HepG2 (cell line): ENCODE results near the gene MCM3AP. TPM values are rescaled to one million over a fixed set of nuclear protein-coding genes. Genes with fewer than 3 reads are reported as not detected.

ENCODE experiments used
- CCDC6 ChIP-seq: sonication (generic); formaldehyde crosslinking; IDR thresholded peaks from 2 replicates; pipeline ENCODE4 v1.8.1; 2022; ENCODE audit warnings: mild to moderate bottlenecking, missing genetic modification reagents, moderate library complexity
- CEBPG ChIP-seq: IDR thresholded peaks from 2 replicates; pipeline ENCODE4 v1.6.1; 2016
- GABPB1 ChIP-seq: IDR thresholded peaks from 2 replicates; pipeline ENCODE4 v1.6.1; 2016; ENCODE audit warnings: mild to moderate bottlenecking, missing genetic modification reagents, moderate library complexity, missing compliant biosample characterization
- MZF1 ChIP-seq: sonication (generic); formaldehyde crosslinking; IDR thresholded peaks from 2 replicates; pipeline ENCODE4 v1.8.1; 2023; ENCODE audit warnings: mild to moderate bottlenecking, missing genetic modification reagents, borderline replicate concordance
- POLR2AphosphoS2 ChIP-seq: IDR thresholded peaks from 2 replicates; pipeline ENCODE4 v1.6.1; 2011; ENCODE audit warnings: low read depth, low read length, improper control_type of control experiment
- RAD21 ChIP-seq: fragments of 450-650 bp; formaldehyde crosslinking; IDR thresholded peaks from 2 replicates; pipeline ENCODE4 v1.5.0; 2020; ENCODE audit warnings: mild to moderate bottlenecking
- RARA ChIP-seq: IDR thresholded peaks from 2 replicates; pipeline ENCODE4 v1.6.1; 2016; ENCODE audit warnings: missing genetic modification reagents, missing compliant biosample characterization
- RELA ChIP-seq: sonication (generic); formaldehyde crosslinking; IDR thresholded peaks from 2 replicates; pipeline ENCODE4 v1.4.0; 2020; ENCODE audit warnings: missing genetic modification reagents
- SOX13 ChIP-seq, 3 experiments: fragments of 450-650 bp in 1 of 3; sonication (generic) in 1 of 3; formaldehyde crosslinking in 1 of 3; IDR thresholded peaks in 2 of 3; conservative IDR thresholded peaks in 1 of 3; 2 replicates each; pipeline versions ENCODE4 v1.5.0 to v1.6.1; 2016 to 2020; ENCODE audit warnings: antibody characterized with exemption in 1 of 3, mild to moderate bottlenecking in 1 of 3, missing compliant biosample characterization in 1 of 3, missing genetic modification reagents in 1 of 3, moderate library complexity in 1 of 3
- SRF ChIP-seq: IDR thresholded peaks from 2 replicates; pipeline ENCODE4 v1.6.1; 2011; ENCODE audit warnings: mild to moderate bottlenecking, low read depth, low read length, moderate library complexity
- TGIF2 ChIP-seq: IDR thresholded peaks from 2 replicates; pipeline ENCODE4 v1.6.1; 2016; ENCODE audit warnings: control low read depth, missing compliant biosample characterization
- ZBTB42 ChIP-seq: sonication (generic); formaldehyde crosslinking; IDR thresholded peaks from 2 replicates; pipeline ENCODE4 v1.5.0; 2020; ENCODE audit warnings: mild to moderate bottlenecking, missing genetic modification reagents
- ZNF24 ChIP-seq: fragments of 450-650 bp; IDR thresholded peaks from 2 replicates; pipeline ENCODE4 v1.6.1; 2017; ENCODE audit warnings: antibody characterized with exemption, mild to moderate bottlenecking
- ZNF577 ChIP-seq: sonication (generic); formaldehyde crosslinking; IDR thresholded peaks from 2 replicates; pipeline ENCODE4 v1.4.0; 2020; ENCODE audit warnings: mild to moderate bottlenecking, low read depth, missing genetic modification reagents, borderline replicate concordance
- ZNF616 ChIP-seq: sonication (generic); formaldehyde crosslinking; IDR thresholded peaks from 2 replicates; pipeline ENCODE4 v1.5.0; 2020; ENCODE audit warnings: low read depth, mild to moderate bottlenecking, missing genetic modification reagents
- ZNF713 ChIP-seq: sonication (generic); formaldehyde crosslinking; IDR thresholded peaks from 2 replicates; pipeline ENCODE4 v1.4.0; 2020; ENCODE audit warnings: mild to moderate bottlenecking, missing genetic modification reagents
- ZNF720 ChIP-seq: sonication (generic); formaldehyde crosslinking; IDR thresholded peaks from 2 replicates; pipeline ENCODE4 v1.4.0; 2020; ENCODE audit warnings: missing genetic modification reagents
- ZNF782 ChIP-seq: sonication (generic); formaldehyde crosslinking; IDR thresholded peaks from 2 replicates; pipeline ENCODE4 v1.4.0; 2020; ENCODE audit warnings: missing genetic modification reagents, mild to moderate bottlenecking, borderline replicate concordance
- ZSCAN31 ChIP-seq: sonication (generic); formaldehyde crosslinking; IDR thresholded peaks from 2 replicates; pipeline ENCODE4 v1.5.0; 2020; ENCODE audit warnings: low read depth, mild to moderate bottlenecking, missing genetic modification reagents
- polyA plus RNA-seq, 8 experiments: library from polyadenylated mRNA; depleted of rRNA in 3 of 8; stranded (reverse) in 7 of 8; unstranded in 1 of 8; fragments of >200 nt; fragmentation: Illumina TruSeq in 4 of 8; extraction: Trizol in 4 of 8; gene quantifications; 2 replicates each; pipeline versions ENCODE4 v1.2.1 to v1.2.3, GENCODE V29; 2011 to 2016; ENCODE audit warnings: low read depth in 4 of 8, missing spikeins in 1 of 8, mixed read lengths in 1 of 8; ENCODE audit not compliant: insufficient read depth in 1 of 8
- total RNA-seq, 5 experiments: library from RNA; depleted of rRNA; stranded (reverse); fragments of >200 nt; fragmentation: Illumina TruSeq; extraction: Trizol; gene quantifications; 2 replicates each; pipeline ENCODE4 v1.2.3, GENCODE V29; 2016; ENCODE audit warnings: low read depth in 1 of 5
- TF ChIP-seq, protein P1 (sequence below): IDR thresholded peaks from 2 replicates; pipeline ENCODE4 v1.6.1; 2018; ENCODE audit warnings: missing genetic modification reagents, mild to moderate bottlenecking, missing compliant biosample characterization
- TF ChIP-seq, protein P2 (sequence below): sonication (generic); formaldehyde crosslinking; IDR thresholded peaks from 2 replicates; pipeline ENCODE4 v1.4.0; 2020; ENCODE audit warnings: missing genetic modification reagents
- TF ChIP-seq, protein P3 (sequence below): sonication (generic); formaldehyde crosslinking; conservative IDR thresholded peaks from 2 replicates; pipeline ENCODE4 v1.4.0; 2020; ENCODE audit warnings: missing genetic modification reagents
- TF ChIP-seq, protein P4 (sequence below): IDR thresholded peaks from 2 replicates; pipeline ENCODE4 v1.6.1; 2016; ENCODE audit warnings: mild to moderate bottlenecking

MCM3AP gene
- total and polyA plus RNA-seq, 2 of the 13 experiments (the other 11 are each of a cell fraction or from before 2014, with no cell fraction given), result 27.0 to 54.7 TPM

DNA sequence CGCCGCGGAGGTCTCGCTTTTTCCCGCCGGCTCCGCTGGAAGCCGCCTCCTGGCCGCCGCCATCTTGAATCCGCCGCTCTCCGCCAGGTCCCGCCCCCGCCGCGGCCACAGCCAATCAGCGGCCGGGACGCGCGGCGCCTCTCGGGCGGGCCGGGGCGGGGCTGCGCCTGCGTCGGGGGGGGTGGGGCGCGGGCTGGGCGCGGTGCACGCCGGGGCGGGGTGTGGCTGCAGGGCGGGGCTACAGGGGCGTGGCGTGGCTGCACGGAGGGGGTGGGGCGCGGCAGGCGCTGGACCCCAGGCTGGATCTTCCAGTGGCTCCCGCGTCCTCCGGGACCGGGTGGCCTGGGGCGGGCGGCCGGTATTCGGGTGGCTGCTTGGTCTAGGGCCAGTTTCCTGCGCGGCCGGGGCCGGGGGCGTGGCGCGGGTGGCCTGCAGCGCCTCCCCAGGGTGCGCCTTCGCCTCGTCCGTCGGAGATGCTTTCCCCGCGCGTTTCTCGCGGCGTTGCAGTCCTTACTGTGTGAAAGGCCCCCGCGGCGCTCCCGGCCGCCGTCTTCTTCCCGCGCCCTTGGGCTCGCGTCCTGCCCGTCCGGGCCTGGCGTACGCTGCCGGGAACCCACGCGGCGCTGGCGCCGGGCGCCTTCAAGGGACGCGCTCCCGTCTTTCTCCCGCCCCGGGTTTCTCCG is 39.1 kb upstream of the MCM3AP start (continued):
- TF ChIP-seq, protein P1, sequence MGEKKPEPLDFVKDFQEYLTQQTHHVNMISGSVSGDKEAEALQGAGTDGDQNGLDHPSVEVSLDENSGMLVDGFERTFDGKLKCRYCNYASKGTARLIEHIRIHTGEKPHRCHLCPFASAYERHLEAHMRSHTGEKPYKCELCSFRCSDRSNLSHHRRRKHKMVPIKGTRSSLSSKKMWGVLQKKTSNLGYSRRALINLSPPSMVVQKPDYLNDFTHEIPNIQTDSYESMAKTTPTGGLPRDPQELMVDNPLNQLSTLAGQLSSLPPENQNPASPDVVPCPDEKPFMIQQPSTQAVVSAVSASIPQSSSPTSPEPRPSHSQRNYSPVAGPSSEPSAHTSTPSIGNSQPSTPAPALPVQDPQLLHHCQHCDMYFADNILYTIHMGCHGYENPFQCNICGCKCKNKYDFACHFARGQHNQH (CRISPR knock-in tag), result no peak
- TF ChIP-seq SRF (no peak), ZBTB42 (CRISPR knock-in tag) (peak; percentile 58; the same call in 1 of the 2 replicates), ZNF713 (CRISPR knock-in tag) (no peak), CEBPG (CRISPR knock-in tag) (no peak), RARA (CRISPR knock-in tag) (0 out of 2 replicates have a peak, but pooled peaks have one; percentile 7), GABPB1 (CRISPR knock-in tag) (peak; percentile 16; the same call in 1 of the 2 replicates), ZSCAN31 (CRISPR knock-in tag) (0 out of 2 replicates have a peak, but pooled peaks have one; percentile 67), TGIF2 (CRISPR knock-in tag) (no peak; the same call in 1 of the 2 replicates), ZNF24 (no peak), RAD21 (CRISPR knock-in tag) (peak; percentile 45; the same call in 1 of the 2 replicates), POLR2AphosphoS2 (no peak), ZNF616 (CRISPR knock-in tag) (no peak), SOX13 (IDR thresholded peaks at IDR 0.05) (no peak), SOX13 (CRISPR knock-in tag; conservative IDR thresholded peaks at IDR 0.05 in 1 of 2, IDR thresholded peaks at IDR 0.05 in 1 of 2) (no peak), ZNF577 (CRISPR knock-in tag) (no peak), MZF1 (no peak), ZNF720 (CRISPR knock-in tag) (no peak), RELA (CRISPR knock-in tag) (no peak), ZNF782 (CRISPR knock-in tag) (no peak), CCDC6 (CRISPR knock-in tag) (peak; percentile 60; the same call in 1 of the 2 replicates)
- TF ChIP-seq, protein P2, sequence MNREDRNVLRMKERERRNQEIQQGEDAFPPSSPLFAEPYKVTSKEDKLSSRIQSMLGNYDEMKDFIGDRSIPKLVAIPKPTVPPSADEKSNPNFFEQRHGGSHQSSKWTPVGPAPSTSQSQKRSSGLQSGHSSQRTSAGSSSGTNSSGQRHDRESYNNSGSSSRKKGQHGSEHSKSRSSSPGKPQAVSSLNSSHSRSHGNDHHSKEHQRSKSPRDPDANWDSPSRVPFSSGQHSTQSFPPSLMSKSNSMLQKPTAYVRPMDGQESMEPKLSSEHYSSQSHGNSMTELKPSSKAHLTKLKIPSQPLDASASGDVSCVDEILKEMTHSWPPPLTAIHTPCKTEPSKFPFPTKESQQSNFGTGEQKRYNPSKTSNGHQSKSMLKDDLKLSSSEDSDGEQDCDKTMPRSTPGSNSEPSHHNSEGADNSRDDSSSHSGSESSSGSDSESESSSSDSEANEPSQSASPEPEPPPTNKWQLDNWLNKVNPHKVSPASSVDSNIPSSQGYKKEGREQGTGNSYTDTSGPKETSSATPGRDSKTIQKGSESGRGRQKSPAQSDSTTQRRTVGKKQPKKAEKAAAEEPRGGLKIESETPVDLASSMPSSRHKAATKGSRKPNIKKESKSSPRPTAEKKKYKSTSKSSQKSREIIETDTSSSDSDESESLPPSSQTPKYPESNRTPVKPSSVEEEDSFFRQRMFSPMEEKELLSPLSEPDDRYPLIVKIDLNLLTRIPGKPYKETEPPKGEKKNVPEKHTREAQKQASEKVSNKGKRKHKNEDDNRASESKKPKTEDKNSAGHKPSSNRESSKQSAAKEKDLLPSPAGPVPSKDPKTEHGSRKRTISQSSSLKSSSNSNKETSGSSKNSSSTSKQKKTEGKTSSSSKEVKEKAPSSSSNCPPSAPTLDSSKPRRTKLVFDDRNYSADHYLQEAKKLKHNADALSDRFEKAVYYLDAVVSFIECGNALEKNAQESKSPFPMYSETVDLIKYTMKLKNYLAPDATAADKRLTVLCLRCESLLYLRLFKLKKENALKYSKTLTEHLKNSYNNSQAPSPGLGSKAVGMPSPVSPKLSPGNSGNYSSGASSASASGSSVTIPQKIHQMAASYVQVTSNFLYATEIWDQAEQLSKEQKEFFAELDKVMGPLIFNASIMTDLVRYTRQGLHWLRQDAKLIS (CRISPR knock-in tag), result no peak
- TF ChIP-seq, protein P3, sequence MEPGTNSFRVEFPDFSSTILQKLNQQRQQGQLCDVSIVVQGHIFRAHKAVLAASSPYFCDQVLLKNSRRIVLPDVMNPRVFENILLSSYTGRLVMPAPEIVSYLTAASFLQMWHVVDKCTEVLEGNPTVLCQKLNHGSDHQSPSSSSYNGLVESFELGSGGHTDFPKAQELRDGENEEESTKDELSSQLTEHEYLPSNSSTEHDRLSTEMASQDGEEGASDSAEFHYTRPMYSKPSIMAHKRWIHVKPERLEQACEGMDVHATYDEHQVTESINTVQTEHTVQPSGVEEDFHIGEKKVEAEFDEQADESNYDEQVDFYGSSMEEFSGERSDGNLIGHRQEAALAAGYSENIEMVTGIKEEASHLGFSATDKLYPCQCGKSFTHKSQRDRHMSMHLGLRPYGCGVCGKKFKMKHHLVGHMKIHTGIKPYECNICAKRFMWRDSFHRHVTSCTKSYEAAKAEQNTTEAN (CRISPR knock-in tag), result no peak
- TF ChIP-seq, protein P4, sequence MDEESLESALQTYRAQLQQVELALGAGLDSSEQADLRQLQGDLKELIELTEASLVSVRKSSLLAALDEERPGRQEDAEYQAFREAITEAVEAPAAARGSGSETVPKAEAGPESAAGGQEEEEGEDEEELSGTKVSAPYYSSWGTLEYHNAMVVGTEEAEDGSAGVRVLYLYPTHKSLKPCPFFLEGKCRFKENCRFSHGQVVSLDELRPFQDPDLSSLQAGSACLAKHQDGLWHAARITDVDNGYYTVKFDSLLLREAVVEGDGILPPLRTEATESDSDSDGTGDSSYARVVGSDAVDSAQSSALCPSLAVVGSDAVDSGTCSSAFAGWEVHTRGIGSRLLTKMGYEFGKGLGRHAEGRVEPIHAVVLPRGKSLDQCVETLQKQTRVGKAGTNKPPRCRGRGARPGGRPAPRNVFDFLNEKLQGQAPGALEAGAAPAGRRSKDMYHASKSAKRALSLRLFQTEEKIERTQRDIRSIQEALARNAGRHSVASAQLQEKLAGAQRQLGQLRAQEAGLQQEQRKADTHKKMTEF, result no peak
